Lower leg skin (tissue), 4 donors: ENCODE data around the gene DYNC1I1. TPM values are rescaled to one million over a fixed set of nuclear protein-coding genes. Genes with fewer than 3 reads are reported as not detected.

Experiments used
- DNase-seq, 2 donors: peaks; one replicate each; pipeline ENCODE4 v3.0.0-alpha.2; 2019; ENCODE audit warnings: low spot score in 2 of 2
- H3K4me3 ChIP-seq: fragments of 200-600 bp; sonication (generic); 2 replicates; pipeline ENCODE4 v1.5.1; 2017; ENCODE audit warnings: mild to moderate bottlenecking, low read depth; ENCODE audit not compliant: poor library complexity, severe bottlenecking
- CTCF ChIP-seq, 3 donors: fragments of 450-650 bp; IDR thresholded peaks; one replicate each; pipeline ENCODE4 v1.5.1; 2016; ENCODE audit warnings: antibody characterized with exemption in 3 of 3, mild to moderate bottlenecking in 3 of 3, moderate library complexity in 2 of 3
- POLR2A ChIP-seq, 2 donors: fragments of 450-650 bp; IDR thresholded peaks; one replicate each; pipeline ENCODE4 v1.6.1; 2016 to 2017; ENCODE audit warnings: antibody characterized with exemption in 2 of 2, mild to moderate bottlenecking in 1 of 2, moderate library complexity in 1 of 2
- WGBS, 2 donors: methylation state at CpG; one replicate each; pipeline ENCODE4 v1.1.5; 2018; 5-methylcytosine and 5-hydroxymethylcytosine counted together
- intact Hi-C: fragments of 100-400 bp; cut with DNase I; formaldehyde crosslinking; loops from one replicate; pipeline ENCODE4 v1.15.0; 2023; ENCODE audit warnings: low total_unique reads
- total RNA-seq, 4 donors: library from RNA; depleted of rRNA; stranded (reverse); fragments of >200 nt; gene quantifications; one replicate each; pipeline ENCODE4 v1.1.0, GENCODE V29; 2016

The DYNC1I1 gene
- total RNA-seq, 4 donors from 2014 or later, result 0.97 to 7.6 (median 3.7) TPM

DNA sequence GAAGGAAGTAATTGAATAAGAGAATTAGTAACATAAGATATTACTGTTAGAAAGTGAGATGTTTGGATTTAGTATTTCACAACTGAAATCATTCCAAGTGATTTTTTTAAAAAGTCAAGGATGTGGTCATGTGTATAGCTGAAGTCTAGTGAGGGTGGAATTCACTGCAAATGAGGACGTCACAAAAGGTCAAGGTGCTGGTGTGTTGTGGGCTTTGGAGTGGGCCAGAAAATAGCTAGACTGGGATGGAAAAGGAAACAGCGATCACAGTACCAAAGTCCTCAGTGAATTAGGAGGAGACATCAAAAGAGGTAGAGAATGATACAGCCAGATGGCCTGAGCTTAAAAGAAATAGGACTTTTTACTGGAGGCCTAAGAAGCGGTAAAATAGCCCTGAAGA is 272.8 kb downstream of the DYNC1I1 start:
- intact Hi-C loops, result no loop called here
- H3K4me3 ChIP-seq, result no peak overlapping the region
- no peak for DNase-seq
- no peak for TF ChIP-seq CTCF (IDR thresholded peaks at IDR 0.05)
- no peak for TF ChIP-seq POLR2A (IDR thresholded peaks at IDR 0.05)
- WGBS, 2 donors, result 86 to 88% methylated on average over 3 of the region's 3 CpGs

- no peak overlapping the region for H3K4me3 ChIP-seq
- TF ChIP-seq POLR2A (IDR thresholded peaks at IDR 0.05) (no peak), CTCF (IDR thresholded peaks at IDR 0.05) (no peak)
- intact Hi-C loops, result no loop called here
- no peak for DNase-seq
- 73 to 79% methylated on average over 4 of the region's 4 CpGs for WGBS, 2 donors
These were observed 273.6 kb downstream of the DYNC1I1 start for GRCh38 chr7:96045919-96046318.

DNA sequence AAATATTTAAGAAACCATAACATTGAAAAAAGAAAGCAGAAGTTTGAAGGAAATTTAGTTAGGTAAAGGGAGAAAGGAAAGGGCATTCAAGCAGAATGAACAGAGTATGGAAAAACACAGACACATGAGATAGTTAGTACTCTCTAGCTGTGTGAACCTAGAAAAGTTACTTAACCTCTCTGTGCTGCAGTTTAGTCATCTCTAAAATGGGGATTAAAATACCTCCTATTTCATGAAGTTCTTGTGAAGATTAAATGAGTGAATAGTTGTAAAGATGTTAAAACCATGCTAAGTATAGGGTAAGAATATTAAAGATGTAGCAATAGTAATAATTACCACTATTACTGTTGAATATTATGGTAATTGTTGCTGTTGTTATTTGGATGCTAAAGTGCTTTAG is 279.9 kb downstream of the DYNC1I1 start:
- DNase-seq, result no peak
- intact Hi-C loops, result no loop called here
- H3K4me3 ChIP-seq, result no peak overlapping the region
- TF ChIP-seq POLR2A (IDR thresholded peaks at IDR 0.05) (no peak), CTCF (IDR thresholded peaks at IDR 0.05) (no peak)

GRCh38 chr7:96052860-96053470 is 280.6 kb downstream of the DYNC1I1 start:
- no peak for DNase-seq
- WGBS, 2 donors, result 36 to 43% methylated on average over 4 of the region's 4 CpGs
- TF ChIP-seq POLR2A (IDR thresholded peaks at IDR 0.05), result no peak
- TF ChIP-seq CTCF (IDR thresholded peaks at IDR 0.05), result no peak
- no peak overlapping the region for H3K4me3 ChIP-seq
- intact Hi-C loops, result no loop called here

DNA sequence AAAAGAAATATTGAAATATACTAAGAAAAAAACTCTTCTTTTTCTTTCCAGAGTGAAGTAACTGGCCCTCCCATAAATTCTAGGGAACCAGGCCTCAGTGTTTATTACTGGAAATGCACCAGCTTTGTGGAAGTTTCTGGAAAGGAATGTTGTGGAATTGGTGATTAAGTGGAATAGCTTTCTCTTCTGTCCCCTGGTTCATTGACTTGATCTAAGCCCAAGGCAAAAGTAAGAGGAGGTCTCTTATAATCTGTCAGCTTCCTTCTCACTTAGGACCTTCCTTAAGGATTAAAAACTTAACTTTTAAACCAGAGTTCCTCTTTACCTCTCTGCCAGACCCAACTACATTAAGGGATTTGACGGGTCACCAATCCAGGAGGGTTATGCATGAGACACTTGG is 283.4 kb downstream of the DYNC1I1 start:
- 87 to 100% methylated on average over 1 of the region's 1 CpG for WGBS, 2 donors
- TF ChIP-seq CTCF (IDR thresholded peaks at IDR 0.05), result no peak
- no peak for TF ChIP-seq POLR2A (IDR thresholded peaks at IDR 0.05)
- intact Hi-C loops, result no loop called here
- no peak for DNase-seq
- H3K4me3 ChIP-seq, result no peak overlapping the region

GRCh38 chr7:96059075-96059474 is 286.7 kb downstream of the DYNC1I1 start:
- TF ChIP-seq CTCF (IDR thresholded peaks at IDR 0.05), result no peak
- TF ChIP-seq POLR2A (IDR thresholded peaks at IDR 0.05), result no peak
- 17 to 59% methylated on average over 1 of the region's 1 CpG for WGBS, 2 donors
- DNase-seq, result no peak
- intact Hi-C loops, result no loop called here
- H3K4me3 ChIP-seq, result no peak overlapping the region
